Activated naive CD4-positive, alpha-beta T cell (primary cell): ENCODE measurements around the gene INSIG2.
"Not testable (repeated sequence)": the region's sequence is repeated elsewhere in the genome, so short reads cannot be mapped to it uniquely, and the experiment has no call there.

Source experiments
- DNase-seq, 4 experiments: peaks; one replicate each; lab custom pipeline; 2025; lab: John Stamatoyannopoulos, UW

INSIG2 gene

GRCh38 chr2:118059919-118060478 is 28.3 kb upstream of the INSIG2 start:
- no peak for DNase-seq

- DNase-seq: no peak
These were observed 26.9 kb upstream of the INSIG2 start for GRCh38 chr2:118061135-118061955.

DNA sequence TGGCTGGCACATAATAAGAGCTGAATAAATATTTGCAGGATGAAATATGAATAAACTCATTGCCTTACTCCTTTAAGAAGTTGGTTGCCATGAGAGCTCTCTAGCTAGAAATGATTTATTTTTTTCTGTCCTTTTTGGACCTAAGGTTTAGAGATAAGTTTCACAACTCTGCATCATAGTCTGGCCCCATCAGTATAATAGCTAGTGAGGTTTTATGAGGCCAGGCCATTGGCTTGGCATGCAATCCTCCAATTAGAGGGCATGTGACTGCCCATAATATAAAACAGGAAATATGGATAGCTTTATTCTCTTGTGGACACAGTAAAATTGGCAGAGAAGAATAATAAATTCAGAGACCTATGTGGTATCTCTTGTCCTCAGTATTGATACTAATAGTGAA is 26.2 kb upstream of the INSIG2 start:
- DNase-seq: no peak

DNA sequence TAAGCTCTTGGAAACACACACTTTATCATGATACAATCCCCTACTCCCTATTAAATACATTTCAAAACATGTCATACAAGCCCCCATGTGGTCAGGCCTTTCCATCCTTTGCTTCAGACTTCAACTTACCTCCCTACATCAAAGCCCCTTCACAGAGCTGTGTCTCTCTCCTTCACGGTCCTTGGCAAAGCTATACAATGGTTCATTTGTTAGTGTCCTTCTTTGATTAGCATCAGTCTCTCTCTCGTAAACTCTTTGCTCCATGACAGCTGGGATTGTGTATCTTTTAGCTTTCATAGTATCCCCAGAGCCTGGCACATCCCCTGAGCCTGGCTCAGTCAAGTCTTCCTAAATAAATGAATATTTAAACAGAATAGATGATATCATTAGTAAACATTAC is 25.6 kb upstream of the INSIG2 start:
- DNase-seq: no peak

DNA sequence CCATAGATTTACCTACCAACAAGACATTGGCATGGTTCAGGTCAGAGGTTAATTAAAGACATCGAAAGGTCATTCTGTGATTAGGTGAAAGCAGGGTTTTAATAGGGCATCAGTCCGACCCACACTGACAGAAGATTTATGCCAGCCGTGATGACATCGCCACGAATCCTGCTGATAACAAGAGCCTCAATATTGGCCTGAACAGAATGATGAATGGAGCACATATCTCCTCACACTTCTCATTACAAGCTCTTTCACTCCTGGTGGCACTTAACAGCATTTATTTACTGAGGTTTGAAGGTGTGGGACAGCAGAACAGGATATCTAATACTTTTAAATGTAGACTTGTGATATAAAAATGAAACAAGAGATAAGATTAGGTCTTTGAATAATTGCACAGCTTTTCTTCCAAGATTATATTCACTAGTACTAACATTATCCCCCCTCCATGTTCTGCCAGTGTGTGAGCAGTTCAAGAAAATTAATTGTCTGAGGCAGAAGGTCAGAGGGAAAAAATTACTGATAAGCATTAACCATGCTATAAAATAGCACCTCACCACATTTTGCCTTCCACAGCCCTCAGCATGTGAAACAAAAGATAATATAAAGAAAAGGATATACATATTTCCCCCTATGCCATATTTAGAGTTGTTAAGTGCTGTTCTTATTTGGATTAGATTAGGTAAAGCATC is 23.1 kb upstream of the INSIG2 start:
- DNase-seq: no peak

GRCh38 chr2:118065921-118066511 is 22.3 kb upstream of the INSIG2 start:
- DNase-seq: no peak

DNA sequence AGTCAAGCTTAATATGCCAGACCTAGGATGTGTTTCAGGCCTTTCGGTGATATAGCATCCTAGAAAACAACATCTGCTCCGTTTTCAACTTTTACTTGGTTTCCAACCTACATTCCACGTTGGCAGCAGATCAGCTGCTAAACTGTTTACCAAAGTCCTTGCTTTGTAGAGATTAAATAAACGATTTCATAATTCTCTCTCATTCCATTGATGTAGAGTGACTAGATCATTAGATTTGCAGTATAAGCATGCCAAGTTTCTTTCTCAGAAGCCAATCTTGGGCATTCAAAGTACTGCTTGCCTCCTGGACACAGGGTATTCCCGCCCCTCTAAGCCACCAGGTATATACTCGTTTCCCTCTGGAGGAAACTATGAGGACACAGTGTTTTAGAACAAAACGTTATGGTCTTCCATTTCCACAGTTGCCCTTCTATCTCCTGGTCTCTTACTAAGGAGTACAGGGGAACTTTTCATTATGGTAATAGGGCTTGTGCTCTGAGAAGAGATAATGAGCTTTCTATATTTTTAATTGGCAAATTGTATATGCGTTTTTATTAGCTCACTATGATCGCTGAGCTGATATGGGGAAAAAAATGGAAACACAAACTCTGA is 10.5 kb upstream of the INSIG2 start:
- DNase-seq: no peak

GRCh38 chr2:118078734-118079133 is 9.5 kb upstream of the INSIG2 start:
- no peak for DNase-seq

DNA sequence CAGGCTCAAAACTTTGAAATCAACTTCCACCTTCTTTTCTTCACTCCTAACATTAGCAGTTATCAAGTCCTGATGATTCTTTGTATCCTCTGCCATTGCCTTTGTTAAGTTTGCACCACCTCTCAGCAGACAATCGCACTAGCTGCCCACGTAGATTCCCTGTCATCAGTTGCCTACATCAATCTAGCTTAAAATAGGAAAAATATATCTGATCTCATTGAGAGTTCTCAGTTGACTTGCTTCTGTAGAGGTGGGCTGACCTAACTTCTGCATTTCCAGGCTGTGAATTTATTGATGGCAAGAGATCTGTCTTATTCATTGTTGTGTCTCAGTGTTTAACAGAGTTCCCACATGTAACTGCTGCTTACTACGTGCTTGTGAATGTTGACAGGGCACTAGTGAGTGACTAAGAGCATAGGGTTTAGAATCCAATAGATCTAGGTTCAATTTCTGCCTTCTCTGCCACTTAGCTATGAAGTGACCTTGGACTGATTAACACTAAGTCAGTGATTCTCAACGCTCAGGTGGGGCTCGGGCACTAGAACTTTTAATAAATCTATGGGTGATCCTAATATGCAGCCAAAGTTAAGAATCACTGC is 3.7 kb upstream of the INSIG2 start:
- DNase-seq: no peak

DNA sequence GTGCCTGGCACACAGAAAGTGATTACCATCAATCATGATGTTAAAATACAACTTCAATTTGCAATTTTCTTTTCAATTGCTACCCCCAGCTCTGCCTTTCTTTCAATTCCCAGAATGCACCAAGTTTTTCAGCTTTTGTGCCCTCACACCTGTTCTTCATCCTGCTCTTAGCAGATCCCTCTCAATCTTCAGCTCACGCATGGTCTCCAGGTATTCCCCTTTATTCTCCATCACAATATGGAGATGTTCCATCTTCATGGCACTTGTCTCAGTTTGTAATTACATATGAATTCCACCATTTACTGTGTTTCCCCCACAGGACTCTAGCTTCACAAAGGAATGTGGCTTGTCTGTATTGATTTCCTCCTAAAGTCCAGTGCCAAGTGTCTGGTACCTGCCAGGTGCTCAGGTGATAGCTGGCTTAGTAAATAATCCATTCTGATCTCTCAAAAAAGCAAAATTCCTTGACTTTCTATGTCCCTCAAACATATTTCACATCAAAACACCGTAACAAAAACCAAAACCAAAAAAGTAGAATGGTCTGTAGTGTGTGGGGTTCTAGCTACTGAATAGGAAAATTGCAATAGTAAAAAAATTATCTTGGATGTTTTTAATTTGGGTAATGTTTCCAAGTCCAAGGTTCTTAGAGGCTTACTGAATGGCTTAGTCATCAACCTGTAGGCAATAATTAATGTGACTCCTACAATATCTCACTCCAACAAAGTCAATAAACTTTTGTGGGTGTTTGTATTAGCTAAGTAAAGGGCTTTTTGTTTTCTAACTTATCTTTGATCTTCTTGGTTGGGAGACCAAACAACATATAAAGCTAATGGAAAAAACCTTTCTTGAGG is 2.9 kb upstream of the INSIG2 start:
- no peak for DNase-seq

GRCh38 chr2:118086024-118086633 is 2.1 kb upstream of the INSIG2 start:
- DNase-seq: no peak

GRCh38 chr2:118089139-118089800 is 999 bp downstream of the INSIG2 start:
- DNase-seq: no peak

- no peak for DNase-seq
These were observed 2.3 kb downstream of the INSIG2 start for GRCh38 chr2:118090387-118091139.

- no peak for DNase-seq
These were observed 2.8 kb downstream of the INSIG2 start for GRCh38 chr2:118091140-118091478.

GRCh38 chr2:118091631-118092030 is 3.4 kb downstream of the INSIG2 start:
- DNase-seq: no peak

DNA sequence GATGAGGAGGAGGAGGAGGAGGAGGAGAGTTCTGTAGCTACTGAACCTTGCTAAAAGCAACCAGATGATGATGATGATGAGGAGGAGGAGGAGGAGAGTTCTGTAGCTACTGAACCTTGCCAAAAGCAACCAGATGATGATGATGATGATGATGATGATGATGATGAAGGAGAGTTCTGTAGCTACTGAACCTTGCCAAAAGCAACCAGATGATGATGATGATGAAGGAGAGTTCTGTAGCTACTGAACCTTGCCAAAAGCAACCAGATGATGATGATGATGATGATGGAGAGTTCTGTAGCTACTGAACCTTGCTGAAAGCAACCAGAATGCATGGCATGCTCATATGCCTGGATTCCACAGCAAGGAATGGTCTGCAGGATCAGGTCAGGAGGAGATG is 5.8 kb downstream of the INSIG2 start:
- not testable (repeated sequence) for DNase-seq

GRCh38 chr2:118094503-118094902 is 6.2 kb downstream of the INSIG2 start:
- no peak for DNase-seq

GRCh38 chr2:118095610-118096009 is 7.3 kb downstream of the INSIG2 start:
- no peak for DNase-seq

DNA sequence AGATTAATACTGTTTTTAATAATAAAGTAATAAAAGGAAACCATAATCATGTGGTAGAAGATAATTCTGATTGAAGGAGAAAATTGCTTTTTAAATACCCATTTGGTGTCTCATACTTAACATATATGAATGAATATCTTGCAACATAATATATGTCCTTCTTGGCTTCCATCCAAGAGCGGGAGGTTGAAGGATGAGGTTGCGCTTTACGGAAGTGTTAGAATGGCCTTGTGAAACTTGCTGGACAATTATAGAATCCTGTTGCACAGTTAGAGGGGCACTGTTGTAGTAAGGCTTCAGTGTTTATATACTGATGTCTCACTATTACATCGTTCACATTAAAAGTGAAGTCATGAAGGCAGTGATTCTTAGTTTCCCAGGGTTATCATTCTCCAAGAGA is 9.4 kb downstream of the INSIG2 start:
- DNase-seq: no peak
